ENCODE results near the gene TSPAN9.
"Not testable (repeated sequence)": the region's sequence is repeated elsewhere in the genome, so short reads cannot be mapped to it uniquely, and the experiment has no call there.

TSPAN9 gene

GRCh38 chr12:3044141-3044630, 33.0 kb upstream of the TSPAN9 start:
- no peak for DNase-seq (ENCODE audit: low spot score)

GRCh38 chr12:3045494-3045893, 31.7 kb upstream of the TSPAN9 start:
- DNase-seq (ENCODE audit: low spot score) = no peak

GRCh38 chr12:3045989-3046388, 31.2 kb upstream of the TSPAN9 start:
- DNase-seq (ENCODE audit: low spot score) = no peak

- no peak for DNase-seq (ENCODE audit: low spot score)
Observed at GRCh38 chr12:3046441-3047200, 30.6 kb upstream of the TSPAN9 start.

- no peak for DNase-seq (ENCODE audit: low spot score)
Observed at GRCh38 chr12:3047961-3048360, 29.2 kb upstream of the TSPAN9 start.

- DNase-seq (ENCODE audit: low spot score) = no peak
Observed at GRCh38 chr12:3048540-3048939, 28.6 kb upstream of the TSPAN9 start.

GRCh38 chr12:3049176-3049575, 28.0 kb upstream of the TSPAN9 start:
- no peak for DNase-seq (ENCODE audit: low spot score)

- DNase-seq (ENCODE audit: low spot score) = no peak
Observed at GRCh38 chr12:3049611-3050249, 27.4 kb upstream of the TSPAN9 start.

- DNase-seq (ENCODE audit: low spot score) = no peak
Observed at GRCh38 chr12:3054374-3054773, 22.8 kb upstream of the TSPAN9 start.

GRCh38 chr12:3055026-3055703, 22.0 kb upstream of the TSPAN9 start:
- no peak for DNase-seq (ENCODE audit: low spot score)

GRCh38 chr12:3055704-3056467, 21.3 kb upstream of the TSPAN9 start:
- DNase-seq (ENCODE audit: low spot score) = no peak

- no peak for DNase-seq (ENCODE audit: low spot score)
Observed at GRCh38 chr12:3061059-3061458, 16.1 kb upstream of the TSPAN9 start.

- no peak for DNase-seq (ENCODE audit: low spot score)
Observed at GRCh38 chr12:3061501-3062215, 15.5 kb upstream of the TSPAN9 start.

- no peak for DNase-seq (ENCODE audit: low spot score)
Observed at GRCh38 chr12:3065300-3065699, 11.9 kb upstream of the TSPAN9 start.

GRCh38 chr12:3065846-3066245, 11.3 kb upstream of the TSPAN9 start:
- not testable (repeated sequence) for DNase-seq (ENCODE audit: low spot score)

GRCh38 chr12:3069714-3070113, 7.5 kb upstream of the TSPAN9 start:
- DNase-seq (ENCODE audit: low spot score) = no peak

GRCh38 chr12:3071107-3071506, 6.1 kb upstream of the TSPAN9 start:
- no peak for DNase-seq (ENCODE audit: low spot score)

- no peak for DNase-seq (ENCODE audit: low spot score)
Observed at GRCh38 chr12:3071710-3072109, 5.5 kb upstream of the TSPAN9 start.

GRCh38 chr12:3073438-3074250, 3.5 kb upstream of the TSPAN9 start:
- peak; percentile 92 for DNase-seq (ENCODE audit: low spot score)

- DNase-seq (ENCODE audit: low spot score) = no peak
Observed at GRCh38 chr12:3075315-3075714, 1.9 kb upstream of the TSPAN9 start.
